ENCODE measurements around the gene FXYD4. TPM values are rescaled to one million over a fixed set of nuclear protein-coding genes. Genes with fewer than 3 reads are reported as not detected.

FXYD4 gene
- total RNA-seq, 4 donors from 2014 or later = not detected

DNA sequence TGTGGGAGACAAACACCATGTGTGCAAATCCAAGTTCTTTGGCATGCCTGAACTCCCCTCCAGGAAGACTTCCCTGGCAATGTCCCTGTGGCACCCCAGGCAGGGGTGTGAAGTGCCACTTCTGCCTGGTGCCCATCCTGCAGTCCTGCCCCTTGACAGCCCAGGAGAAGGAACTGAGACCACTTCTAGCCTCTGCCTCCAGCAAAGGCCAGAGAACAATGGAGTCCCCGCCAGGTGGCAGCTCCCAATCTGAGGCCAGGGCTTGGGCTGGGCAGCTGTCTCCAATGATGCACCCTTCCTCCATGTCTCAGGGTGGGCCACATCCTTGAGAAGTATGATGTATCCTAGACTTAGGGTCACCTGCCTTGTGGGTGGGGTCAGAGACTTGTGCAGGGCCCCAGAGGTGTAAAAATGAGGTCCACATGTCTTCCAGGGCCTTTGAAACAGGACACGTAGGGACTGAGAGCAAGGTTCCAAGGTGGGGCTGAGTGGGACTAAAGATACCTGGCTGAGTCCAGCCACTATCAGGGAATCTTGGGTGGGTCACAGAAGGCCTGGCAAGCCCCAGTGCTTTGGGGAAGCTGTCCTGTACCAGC is 5.5 kb downstream of the FXYD4 start:
- intact Hi-C loops (cut with DNase I; ENCODE audit: low total_unique reads) (no loop called here), in situ Hi-C loops (cut with MboI; ENCODE audit: low pct_ligation_motif_present in 1 of 4, low pct_unique_long_range_greater_than_20kb in 1 of 4, low sequenced_read_pairs in 3 of 4) (no loop called here)
- no peaks in the 10 kb centered on the region for H3K9me3 ChIP-seq
- no peak for TF ChIP-seq POLR2A (IDR thresholded peaks at IDR 0.05)
- 68% methylated on average over 2 of the region's 2 CpGs; no CpG with 5 or more reads in 1 of the 2 donors for WGBS, 2 donors (ENCODE audit: low coverage in 1 of 2)
- H3K4me1 ChIP-seq = no peaks in the 10 kb centered on the region
- no peak overlapping the region for H3K27ac ChIP-seq
- H3K4me3 ChIP-seq = no peak overlapping the region
- H3K36me3 ChIP-seq = no peaks in the 10 kb centered on the region
- no peak for DNase-seq
- no peaks in the 10 kb centered on the region for H3K27me3 ChIP-seq

DNA sequence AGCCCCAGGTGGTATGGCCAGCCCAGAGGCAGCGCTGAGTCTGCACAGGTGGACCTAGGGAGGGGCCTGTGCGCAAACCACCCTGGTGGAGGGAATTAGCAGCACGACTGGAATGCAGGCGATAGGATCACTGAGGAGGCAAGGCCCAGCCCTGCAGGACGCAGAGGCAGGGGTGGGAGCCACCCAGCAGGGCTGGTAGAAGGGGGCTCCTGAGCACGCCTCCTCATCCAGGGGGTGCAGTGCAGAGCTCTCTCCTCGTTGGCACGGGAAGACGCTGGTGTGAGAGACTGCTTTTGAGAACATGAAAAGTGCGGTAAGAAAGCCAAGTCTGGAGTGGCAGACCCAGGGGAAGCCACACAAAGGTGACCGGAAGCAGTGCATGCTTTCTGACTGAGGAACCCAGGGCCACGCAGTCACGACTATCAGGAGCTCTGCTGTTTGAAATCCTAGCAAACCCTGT is 6.0 kb downstream of the FXYD4 start:
- no peak for DNase-seq

DNA sequence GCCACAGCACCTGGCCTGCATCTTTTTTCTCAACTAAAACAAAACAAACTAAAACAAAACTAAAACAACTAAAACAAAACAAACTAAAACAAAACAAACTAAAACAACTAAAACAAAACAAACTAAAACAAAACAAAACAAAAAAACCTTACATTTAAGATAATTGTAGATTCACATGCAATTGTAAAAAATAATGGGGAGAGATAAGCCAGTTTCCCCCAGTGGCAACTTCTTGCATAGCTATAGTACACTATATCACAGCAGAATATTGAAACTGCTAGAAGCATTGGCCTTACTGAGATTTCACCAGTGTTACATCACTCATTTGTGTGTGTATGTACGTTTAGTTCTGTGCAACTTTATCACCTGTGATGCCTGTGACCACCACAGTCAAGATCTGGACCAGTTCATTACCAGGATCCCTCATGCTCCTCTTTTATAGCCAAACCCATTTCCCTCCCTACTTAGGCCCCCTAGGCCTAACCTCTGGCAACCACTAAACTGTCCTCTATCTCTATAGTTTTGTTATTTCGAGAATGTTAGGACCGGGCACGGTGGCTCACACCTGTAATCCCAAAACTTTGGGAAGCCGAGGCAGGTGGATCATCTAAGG is 9.3 kb downstream of the FXYD4 start:
- peaks cover 0 to 8% (median 0%) of the 10 kb centered on the region in 4 donors for H3K4me1 ChIP-seq
- TF ChIP-seq POLR2AphosphoS5 (IDR thresholded peaks at IDR 0.05) (no peak), EP300 (IDR thresholded peaks at IDR 0.05; ENCODE audit: low read depth) (no peak), POLR2A (IDR thresholded peaks at IDR 0.05) (no peak)
- TF ChIP-seq, protein P1, sequence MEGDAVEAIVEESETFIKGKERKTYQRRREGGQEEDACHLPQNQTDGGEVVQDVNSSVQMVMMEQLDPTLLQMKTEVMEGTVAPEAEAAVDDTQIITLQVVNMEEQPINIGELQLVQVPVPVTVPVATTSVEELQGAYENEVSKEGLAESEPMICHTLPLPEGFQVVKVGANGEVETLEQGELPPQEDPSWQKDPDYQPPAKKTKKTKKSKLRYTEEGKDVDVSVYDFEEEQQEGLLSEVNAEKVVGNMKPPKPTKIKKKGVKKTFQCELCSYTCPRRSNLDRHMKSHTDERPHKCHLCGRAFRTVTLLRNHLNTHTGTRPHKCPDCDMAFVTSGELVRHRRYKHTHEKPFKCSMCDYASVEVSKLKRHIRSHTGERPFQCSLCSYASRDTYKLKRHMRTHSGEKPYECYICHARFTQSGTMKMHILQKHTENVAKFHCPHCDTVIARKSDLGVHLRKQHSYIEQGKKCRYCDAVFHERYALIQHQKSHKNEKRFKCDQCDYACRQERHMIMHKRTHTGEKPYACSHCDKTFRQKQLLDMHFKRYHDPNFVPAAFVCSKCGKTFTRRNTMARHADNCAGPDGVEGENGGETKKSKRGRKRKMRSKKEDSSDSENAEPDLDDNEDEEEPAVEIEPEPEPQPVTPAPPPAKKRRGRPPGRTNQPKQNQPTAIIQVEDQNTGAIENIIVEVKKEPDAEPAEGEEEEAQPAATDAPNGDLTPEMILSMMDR (IDR thresholded peaks at IDR 0.05) = no peak
- 91 to 100% methylated on average over 1 to 5 of the region's 5 CpGs for WGBS, 2 donors (ENCODE audit: low coverage in 1 of 2)
- in situ Hi-C loops (cut with MboI; ENCODE audit: low pct_ligation_motif_present in 1 of 4, low pct_unique_long_range_greater_than_20kb in 1 of 4, low sequenced_read_pairs in 3 of 4) (no loop called here), intact Hi-C loops (cut with DNase I; ENCODE audit: low total_unique reads) (no loop called here)
- DNase-seq = no peak
- H3K4me3 ChIP-seq = no peak overlapping the region
- H3K27me3 ChIP-seq = no peaks in the 10 kb centered on the region
- H3K27ac ChIP-seq = no peak overlapping the region
- H3K9me3 ChIP-seq = no peaks in the 10 kb centered on the region
- no peaks in the 10 kb centered on the region for H3K36me3 ChIP-seq

More for the DNA sequence above, 6.0 kb downstream of the FXYD4 start:
- in situ Hi-C loops (cut with MboI; ENCODE audit: low pct_ligation_motif_present in 1 of 4, low pct_unique_long_range_greater_than_20kb in 1 of 4, low sequenced_read_pairs in 3 of 4) (no loop called here), intact Hi-C loops (cut with DNase I; ENCODE audit: low total_unique reads) (no loop called here)
- Histone ChIP-seq H3K27ac (no peak overlapping the region), H3K36me3 (no peaks in the 10 kb centered on the region), H3K4me1 (no peaks in the 10 kb centered on the region), H3K4me3 (no peak overlapping the region), H3K9me3 (no peaks in the 10 kb centered on the region), H3K27me3 (no peaks in the 10 kb centered on the region)
- 89 to 100% methylated on average over 3 to 10 of the region's 13 CpGs for WGBS, 2 donors (ENCODE audit: low coverage in 1 of 2)
- TF ChIP-seq POLR2AphosphoS5 (IDR thresholded peaks at IDR 0.05) (no peak), POLR2A (IDR thresholded peaks at IDR 0.05) (no peak), EP300 (IDR thresholded peaks at IDR 0.05; ENCODE audit: low read depth) (no peak)
- TF ChIP-seq, protein P1 (IDR thresholded peaks at IDR 0.05) = no peak

DNA sequence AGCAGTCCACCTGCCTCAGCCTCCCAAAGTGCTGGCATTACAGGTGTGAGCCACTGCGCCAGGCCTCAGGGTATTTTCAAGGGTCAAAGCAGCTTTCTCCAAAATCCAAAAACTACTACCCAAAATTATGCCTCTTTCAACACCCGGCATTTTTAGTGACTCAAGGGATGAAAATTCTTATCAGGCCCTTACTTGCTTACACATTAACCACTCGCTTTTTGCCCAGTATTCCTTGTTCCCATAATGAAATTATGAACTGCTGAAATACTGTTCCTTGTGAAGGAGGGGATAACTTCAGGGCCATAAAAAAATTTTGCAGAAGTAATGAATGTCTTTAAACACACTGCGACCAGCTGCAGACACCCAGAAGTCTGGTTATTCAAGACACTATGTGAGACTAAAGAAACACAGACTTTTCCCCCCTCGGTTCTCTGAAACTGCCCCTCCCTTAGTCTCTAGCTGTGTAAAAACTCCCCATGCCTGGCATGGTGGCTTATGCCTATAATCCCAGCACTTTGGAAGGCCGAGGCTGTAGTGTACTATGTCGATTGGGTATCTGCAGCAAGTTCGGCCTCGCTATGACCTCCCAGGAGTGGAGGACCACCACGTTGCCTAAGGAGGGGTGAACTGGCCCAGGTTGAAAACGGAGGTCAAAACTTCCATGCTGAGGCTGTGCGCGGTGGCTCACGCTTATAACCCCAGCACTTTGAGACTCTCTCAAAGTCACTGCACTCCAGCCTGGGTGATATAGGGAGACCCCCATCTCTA is 12.0 kb downstream of the FXYD4 start:
- intact Hi-C loops (cut with DNase I; ENCODE audit: low total_unique reads) (no loop called here), in situ Hi-C loops (cut with MboI; ENCODE audit: low pct_ligation_motif_present in 1 of 4, low pct_unique_long_range_greater_than_20kb in 1 of 4, low sequenced_read_pairs in 3 of 4) (no loop called here)
- 53 to 67% methylated on average over 10 to 14 of the region's 14 CpGs for WGBS, 2 donors (ENCODE audit: low coverage in 1 of 2)
- Histone ChIP-seq H3K27me3 (no peaks in the 10 kb centered on the region), H3K4me1 (peaks cover 0 to 8% (median 0%) of the 10 kb centered on the region in 4 donors), H3K36me3 (peaks cover 0 to 27% (median 13%) of the 10 kb centered on the region in 4 donors), H3K27ac (no peak overlapping the region), H3K9me3 (no peaks in the 10 kb centered on the region), H3K4me3 (no peak overlapping the region)
- TF ChIP-seq, protein P1 (IDR thresholded peaks at IDR 0.05) = no peak
- TF ChIP-seq EP300 (IDR thresholded peaks at IDR 0.05; ENCODE audit: low read depth) (no peak), POLR2AphosphoS5 (IDR thresholded peaks at IDR 0.05) (no peak), POLR2A (IDR thresholded peaks at IDR 0.05) (no peak)
- DNase-seq = no peak

Data from transverse colon (tissue), 4 donors.